ENCODE measurements around the gene ARID1A.
"Not testable (repeated sequence)": the region's sequence is repeated elsewhere in the genome, so short reads cannot be mapped to it uniquely, and the experiment has no call there.

Gene ARID1A

DNA sequence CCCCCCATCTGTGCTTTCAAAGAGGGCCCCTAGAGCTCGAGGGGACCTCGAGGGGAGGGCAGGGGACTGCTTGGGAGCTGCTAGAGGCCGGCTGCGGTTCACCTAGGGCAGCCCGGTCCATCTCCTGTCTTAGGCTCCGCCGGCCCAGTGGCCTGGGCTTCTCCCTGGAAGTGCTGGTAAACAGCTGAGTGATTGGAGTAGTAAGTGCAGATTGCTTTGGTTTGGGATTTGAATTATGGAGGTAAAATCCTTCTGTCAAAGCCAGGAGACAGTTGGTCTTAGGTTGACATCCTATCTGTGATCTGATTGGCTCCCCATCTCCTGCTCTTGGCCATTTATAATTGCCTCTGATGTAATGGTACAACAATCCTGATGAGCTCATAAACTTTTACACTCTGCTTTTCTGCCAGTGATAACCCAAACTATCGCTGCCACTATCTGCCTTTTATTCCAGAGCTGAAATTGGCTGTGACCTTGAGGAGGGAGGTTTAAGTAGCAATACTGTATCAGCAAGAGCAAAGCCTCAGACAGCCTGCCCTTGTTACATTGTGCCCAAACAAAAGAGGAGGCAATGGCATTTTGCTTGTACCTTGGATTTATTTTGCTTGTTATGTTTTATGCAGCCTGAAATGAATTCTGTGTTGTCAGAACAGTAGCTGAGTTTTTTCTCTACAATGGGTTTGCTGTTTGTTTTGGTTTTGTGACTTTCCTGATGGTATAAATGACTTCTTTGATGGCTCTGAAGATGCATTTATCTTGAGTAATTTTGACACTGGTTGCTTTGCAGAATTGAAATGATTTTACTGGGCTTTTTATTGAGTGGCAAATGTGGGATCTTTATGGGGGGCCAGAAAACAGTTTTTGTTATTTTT is 2.4 kb downstream of the ARID1A start:
- ATAC-seq = peak; percentile 34
- DNase-seq = peak; percentile 42

- no peak for ATAC-seq
- DNase-seq = no peak
Observed at GRCh38 chr1:26700711-26701110, 4.9 kb downstream of the ARID1A start.

DNA sequence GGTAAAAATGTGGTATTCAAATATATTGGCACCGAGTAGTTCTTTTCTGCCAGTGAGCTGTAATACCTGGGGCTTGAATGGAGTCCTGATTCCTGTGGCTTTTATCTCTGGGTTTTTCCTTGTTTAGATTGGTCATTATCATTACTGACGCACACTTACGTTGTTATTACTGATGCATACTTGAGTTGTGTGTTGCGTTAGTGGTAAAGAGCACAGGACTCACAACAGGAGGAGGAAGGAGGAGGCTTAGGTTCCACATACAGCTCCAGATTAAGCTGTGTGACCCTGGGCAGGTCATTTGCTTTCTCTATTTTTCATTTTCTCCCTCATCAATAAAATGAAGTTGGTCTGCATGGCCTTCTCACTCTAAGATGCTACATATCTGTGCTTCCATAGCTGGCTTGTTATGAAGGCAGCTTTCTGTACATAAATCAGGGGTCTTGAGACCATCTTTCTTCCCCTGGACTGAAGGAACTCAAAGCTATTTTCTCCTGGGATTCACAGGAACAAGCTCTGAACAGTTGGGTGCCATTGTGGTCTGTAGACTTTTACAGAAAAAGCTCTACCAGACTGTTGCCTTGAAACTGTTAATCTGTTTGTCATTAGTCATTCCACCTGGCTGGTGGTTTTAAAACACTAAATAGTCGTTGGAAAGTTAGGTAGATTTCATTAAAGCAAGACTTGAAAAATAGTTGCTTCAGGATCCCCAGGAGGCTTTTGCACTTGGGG is 5.6 kb downstream of the ARID1A start:
- DNase-seq (no peak), ATAC-seq (no peak)

DNA sequence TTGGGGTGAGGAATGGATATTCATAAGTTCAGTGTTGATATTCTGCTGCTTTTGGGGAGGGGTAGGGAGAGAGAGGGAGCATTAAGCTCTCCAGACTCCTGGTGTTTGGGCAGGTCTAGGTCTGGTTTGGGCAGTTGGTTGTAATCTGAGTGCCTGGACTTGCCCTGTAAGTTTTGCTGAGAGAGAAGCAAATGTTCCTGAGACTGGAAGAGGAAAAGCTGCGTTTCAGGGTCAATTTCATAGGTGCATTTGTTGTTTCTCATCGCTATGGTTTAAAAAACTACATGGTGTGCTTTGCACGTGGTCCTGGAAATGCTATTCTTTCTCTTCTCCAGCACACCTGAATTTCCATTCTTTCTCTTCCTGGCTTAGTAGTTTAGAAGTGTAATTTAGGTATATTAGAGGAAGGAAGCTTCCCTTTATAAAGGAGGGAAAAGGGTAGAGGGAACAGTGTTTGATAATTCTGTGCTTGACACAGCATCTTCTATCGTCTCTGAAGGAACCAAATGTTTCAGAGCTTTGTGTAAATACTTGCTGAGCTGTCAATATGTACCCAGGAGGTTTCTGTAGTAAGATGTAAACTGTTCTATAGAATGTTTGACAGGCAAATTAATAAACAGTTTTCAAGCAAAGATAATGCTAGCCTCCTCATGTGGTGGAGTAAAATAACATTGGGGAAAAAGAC is 6.3 kb downstream of the ARID1A start:
- ATAC-seq (no peak), DNase-seq (no peak)

- ATAC-seq (peak; percentile 73), DNase-seq (peak; percentile 54)
Observed at GRCh38 chr1:26702680-26703038, 6.8 kb downstream of the ARID1A start.

- DNase-seq (no peak), ATAC-seq (no peak)
Observed at GRCh38 chr1:26703478-26703877, 7.7 kb downstream of the ARID1A start.

DNA sequence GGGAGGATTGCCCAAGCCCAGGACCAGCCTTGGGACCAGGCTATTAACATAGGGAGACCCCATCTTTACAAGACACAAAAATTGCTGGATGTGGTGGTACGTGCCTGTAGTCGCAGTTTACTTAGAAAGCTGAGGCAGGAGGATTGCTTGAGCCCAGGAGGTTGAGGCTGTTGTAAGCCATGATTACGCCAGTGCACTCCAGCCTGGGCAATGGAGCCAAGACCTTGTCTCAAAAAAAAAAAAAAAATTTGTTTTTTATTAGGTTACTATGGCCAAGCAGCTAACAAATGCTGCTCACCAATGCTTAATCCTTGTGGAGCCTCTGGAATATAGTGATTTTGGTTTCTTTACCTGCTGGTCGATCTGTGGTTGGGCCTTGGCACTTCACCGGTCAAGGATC is 8.8 kb downstream of the ARID1A start:
- DNase-seq = no peak
- no peak for ATAC-seq

DNA sequence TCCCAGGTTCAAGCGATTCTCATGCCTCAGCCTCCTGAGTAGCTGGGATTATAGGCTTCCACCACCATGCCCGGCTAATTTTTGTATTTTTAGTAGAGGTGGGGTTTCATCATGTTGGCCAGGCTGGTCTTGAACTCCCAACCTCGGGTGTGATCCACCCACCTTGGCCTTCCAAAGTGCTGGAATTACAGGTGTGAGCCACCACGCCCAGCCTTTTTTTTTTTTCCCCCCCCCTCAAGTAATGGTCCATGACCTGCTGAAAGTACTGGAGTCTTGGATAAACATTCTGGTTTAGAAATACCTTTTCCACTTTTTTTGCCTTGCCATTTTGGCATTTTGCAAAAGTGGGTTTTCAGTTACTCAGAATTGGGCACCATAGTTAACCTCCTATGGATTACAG is 9.4 kb downstream of the ARID1A start:
- not testable (repeated sequence) for ATAC-seq, DNase-seq

- ATAC-seq (no peak), DNase-seq (no peak)
Observed at GRCh38 chr1:26705788-26706311, 10.0 kb downstream of the ARID1A start.

GRCh38 chr1:26706315-26706714 is 10.5 kb downstream of the ARID1A start:
- ATAC-seq (no peak), DNase-seq (no peak)

DNA sequence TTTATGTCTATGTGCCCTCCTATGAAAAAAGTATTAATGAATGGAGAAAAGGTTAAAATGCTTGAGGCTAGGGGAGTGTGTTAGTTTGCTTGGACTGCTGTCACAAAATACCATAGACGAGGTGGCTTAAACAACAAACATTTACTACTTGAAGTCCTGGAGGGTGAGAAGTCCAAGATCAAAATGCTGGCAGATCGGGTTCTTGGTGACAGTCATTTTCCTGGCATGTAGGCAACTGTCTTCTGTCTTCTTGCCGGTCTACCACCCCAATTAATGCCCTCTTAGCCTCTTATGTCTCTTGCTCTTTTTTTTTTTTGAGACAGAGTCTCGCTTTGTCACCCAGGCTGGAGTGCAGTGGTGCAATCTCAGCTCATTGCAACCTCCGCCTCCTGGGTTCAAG is 15.0 kb downstream of the ARID1A start:
- DNase-seq (no peak), ATAC-seq (no peak)

- no peak for ATAC-seq
- DNase-seq = no peak
Observed at GRCh38 chr1:26711777-26712176, 16.0 kb downstream of the ARID1A start.

DNA sequence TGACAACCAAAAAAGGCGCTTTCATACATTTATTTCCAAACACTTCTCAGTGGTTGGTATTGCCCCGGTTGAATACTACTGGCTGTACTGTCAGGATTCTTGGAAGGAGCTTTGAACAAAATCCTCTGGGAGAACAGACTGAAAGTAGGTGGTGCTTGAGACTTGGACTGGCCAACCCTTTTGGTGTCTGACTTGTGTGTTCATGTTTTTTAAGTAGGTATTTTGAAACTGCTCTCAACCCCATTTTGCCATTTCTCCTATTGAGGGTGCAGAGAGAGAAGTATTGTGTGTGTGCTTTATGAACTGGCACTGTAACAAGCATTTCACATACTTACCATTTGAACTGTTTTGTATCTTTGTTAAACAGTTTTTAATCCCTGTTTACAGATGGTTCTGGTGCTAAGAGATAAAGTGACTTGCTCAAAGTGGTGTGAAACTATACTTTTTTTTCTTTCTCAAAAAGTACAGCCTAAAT is 21.2 kb downstream of the ARID1A start:
- ATAC-seq (no peak), DNase-seq (no peak)

GRCh38 chr1:26719205-26719604 is 23.4 kb downstream of the ARID1A start:
- ATAC-seq (no peak), DNase-seq (no peak)

- ATAC-seq = peak; percentile 74
- no peak for DNase-seq
Observed at GRCh38 chr1:26721669-26722355, 26.0 kb downstream of the ARID1A start.

- peak; percentile 37 for ATAC-seq
- DNase-seq = peak; percentile 54
Observed at GRCh38 chr1:26723013-26723991, 27.5 kb downstream of the ARID1A start.

GRCh38 chr1:26724118-26724517 is 28.3 kb downstream of the ARID1A start:
- no peak for DNase-seq
- no peak for ATAC-seq

DNA sequence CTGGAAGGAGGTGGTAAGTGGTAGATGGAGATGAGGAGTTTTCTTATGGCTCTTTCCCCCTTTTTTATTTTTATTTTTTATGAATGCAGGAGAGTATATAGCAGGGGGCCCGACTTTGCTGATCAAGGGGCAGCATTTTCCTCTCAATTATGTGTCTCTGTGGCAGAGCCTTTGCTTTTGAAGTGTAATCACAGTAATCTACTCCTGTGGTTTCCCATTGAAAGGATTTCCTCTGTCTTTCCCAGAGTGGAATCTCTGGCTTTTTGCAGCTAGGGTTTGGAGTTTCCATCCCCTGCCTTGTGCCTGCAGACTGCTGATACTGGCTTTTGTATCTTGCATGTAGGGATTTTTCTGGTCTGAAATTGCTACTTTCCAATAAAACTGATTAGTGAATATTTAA is 29.1 kb downstream of the ARID1A start:
- no peak for ATAC-seq
- no peak for DNase-seq

GRCh38 chr1:26725904-26726303 is 30.1 kb downstream of the ARID1A start:
- ATAC-seq, DNase-seq: not testable (repeated sequence)

DNA sequence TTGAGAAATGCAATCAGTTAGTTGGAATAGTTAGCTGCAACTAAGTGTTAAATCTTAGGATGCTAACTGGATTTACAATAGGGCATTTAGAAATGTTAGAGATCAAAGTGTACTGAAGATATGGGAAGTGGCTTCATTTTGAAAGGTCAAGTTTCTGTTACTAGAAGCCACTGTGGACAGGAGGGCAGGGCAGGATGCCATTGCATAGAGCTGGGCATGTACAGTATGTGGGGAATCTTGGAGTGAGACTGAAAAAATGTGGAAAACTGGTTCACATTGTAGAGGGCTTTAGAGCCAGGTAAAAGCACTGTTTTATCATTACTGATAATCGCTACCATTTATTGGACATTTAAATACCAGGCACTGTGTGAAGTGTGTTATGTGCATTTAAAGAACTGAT is 31.0 kb downstream of the ARID1A start:
- no peak for ATAC-seq
- no peak for DNase-seq

DNA sequence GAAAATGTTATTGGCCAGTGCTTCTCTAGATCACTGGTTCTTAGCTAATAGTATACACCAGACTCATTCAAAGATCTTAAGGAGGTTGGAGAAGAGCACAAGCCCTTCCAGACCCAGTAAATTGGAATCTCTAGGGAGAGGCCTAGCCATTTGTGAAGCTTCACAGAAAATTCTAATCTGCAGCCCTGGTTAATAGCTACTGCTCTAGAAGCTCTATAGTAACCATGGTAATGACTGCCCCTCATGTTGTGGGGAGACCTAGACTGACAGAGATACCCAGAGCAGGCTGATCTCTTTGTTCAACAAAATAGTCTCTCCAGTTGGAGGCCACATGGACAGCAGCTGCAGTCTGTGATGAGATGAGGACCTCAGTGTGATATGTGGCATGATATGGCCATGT is 31.7 kb downstream of the ARID1A start:
- ATAC-seq (no peak), DNase-seq (no peak)

Measured in stimulated activated naive CD8-positive, alpha-beta T cell treated with anti-CD3 and anti-CD28 coated beads, Interleukin-15, Interleukin-2, amounts not matched to agents 100 U/mL and 50 U/mL, for 24 hours (primary cell).